GM19468 (cell line): ENCODE data around the gene CTNNBL1.

Source experiments
- ATAC-seq: cut with Tn5 transposase; IDR thresholded peaks from one replicate; pipeline ENCODE4 v1.9.1; 2021; ENCODE audit warnings: mild to moderate bottlenecking, moderate library complexity, moderate number of reproducible peaks; ENCODE audit not compliant: unreplicated experiment; ENCODE audit errors: extremely low read depth

The CTNNBL1 gene

DNA sequence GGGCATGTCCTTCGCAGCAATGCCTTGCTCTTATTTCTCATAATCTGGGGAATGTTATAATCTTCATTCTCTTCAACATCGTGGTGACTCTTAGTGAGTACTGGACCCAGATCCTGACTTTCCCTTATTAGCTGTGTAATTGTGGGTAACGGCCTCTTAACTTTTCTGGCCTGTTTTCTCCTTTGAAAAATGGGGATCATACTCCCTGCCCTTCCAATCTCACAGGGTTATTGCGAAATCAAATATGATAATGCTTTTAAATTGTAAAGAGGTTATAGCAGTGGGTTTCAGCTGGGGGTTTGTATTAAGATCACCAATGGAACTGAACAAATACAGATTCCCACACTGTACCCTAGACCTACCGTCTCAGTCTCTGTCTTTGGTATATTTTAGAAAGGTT is 77.1 kb downstream of the CTNNBL1 start:
- ATAC-seq = no peak

DNA sequence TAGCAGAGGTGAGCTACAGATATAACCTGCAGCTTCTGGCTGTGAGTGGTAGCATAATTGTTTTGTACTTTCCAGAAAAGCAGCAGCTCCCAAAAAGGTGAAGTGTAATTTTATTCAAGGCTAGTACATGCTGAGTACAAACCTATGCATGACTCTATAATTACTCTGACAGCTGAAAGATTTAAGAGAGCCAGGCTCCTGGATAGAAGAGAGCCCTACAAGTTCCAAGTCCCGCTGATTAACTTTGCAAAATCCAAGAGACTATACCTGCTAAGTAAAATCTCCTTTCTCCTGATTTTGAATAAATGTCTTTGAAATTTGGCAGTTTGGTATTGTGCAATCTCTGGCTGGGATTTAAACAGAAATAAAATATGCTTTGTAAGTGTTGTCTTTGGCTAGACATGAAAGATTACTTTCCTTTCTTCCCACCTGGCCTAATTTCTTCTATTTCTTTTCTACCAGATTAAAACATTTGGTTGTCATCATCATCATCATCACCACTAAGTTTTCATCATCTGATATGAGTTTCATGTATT is 79.5 kb downstream of the CTNNBL1 start:
- no peak for ATAC-seq

DNA sequence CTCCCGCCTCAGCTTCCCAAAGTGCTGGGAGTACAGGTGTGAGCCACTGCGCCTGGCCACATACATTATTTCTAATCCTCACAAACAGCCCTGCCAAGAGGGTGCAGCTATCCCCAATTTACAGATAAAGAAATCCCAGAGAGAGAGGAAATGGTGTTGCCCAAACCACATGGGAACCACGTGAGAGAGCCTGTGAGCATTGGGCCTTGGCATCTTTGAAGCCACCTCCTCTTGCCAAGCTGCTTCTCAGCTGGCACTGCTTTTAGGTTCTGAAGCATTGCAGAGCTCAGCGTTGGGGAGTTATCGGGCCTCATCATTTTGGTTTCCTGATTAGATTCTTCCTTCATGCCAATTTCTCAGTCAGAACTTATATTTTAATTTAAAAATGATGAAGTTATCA is 80.3 kb downstream of the CTNNBL1 start:
- no peak for ATAC-seq

DNA sequence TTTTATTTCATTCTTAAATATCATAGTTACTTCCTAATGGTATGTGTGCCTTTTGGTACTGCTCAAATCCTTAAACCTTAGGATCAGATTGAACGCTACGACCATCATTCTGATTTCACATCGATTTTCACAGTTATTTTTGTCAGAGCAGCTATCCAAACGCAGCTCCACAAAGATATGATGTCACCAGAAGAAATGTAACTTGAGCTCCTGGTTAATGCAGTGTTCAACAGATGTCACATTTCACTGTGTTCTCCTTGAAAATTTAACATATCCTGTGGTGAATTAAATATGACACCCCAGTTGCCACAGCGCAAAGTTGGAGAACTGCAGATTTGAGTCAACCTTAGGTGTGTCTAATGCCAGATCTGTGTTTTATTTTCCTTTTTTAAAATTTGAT is 81.4 kb downstream of the CTNNBL1 start:
- ATAC-seq = no peak

DNA sequence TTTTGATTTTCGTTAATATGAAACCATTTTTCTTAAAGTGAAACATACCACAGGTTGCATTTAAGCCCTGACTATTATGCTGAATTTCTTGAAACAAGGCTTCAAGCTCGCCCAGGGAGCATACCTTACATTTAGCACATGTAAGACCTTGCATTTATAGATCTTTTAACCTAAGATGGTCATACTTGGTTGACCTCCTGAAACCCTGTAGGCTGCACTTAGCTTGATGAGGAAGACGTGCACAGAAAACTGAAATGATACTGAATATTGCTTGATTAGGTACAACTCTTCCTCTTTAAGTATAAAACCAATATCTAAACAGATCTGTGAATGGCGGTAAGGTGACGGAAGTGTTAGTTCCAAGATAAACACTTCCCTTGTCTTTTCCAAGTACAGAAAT is 82.2 kb downstream of the CTNNBL1 start:
- ATAC-seq = no peak

DNA sequence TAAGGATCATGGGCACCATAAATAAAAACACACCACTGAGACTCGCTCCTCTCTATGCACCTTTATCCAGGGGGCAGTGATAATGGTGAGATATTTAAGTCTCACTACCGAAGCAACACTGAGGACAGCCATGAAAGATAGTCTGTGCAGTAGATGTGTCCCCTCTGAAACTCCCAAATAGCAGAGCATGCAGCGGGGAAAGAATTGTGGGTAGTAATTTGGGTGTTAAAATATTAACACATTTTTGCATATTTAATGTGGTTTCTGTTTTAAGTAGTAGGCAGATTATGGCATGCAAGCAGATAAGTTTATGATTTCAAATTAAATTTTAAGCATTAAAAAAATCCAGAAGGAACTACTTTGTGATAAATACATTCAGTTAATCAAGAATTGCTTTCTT is 82.7 kb downstream of the CTNNBL1 start:
- no peak for ATAC-seq

DNA sequence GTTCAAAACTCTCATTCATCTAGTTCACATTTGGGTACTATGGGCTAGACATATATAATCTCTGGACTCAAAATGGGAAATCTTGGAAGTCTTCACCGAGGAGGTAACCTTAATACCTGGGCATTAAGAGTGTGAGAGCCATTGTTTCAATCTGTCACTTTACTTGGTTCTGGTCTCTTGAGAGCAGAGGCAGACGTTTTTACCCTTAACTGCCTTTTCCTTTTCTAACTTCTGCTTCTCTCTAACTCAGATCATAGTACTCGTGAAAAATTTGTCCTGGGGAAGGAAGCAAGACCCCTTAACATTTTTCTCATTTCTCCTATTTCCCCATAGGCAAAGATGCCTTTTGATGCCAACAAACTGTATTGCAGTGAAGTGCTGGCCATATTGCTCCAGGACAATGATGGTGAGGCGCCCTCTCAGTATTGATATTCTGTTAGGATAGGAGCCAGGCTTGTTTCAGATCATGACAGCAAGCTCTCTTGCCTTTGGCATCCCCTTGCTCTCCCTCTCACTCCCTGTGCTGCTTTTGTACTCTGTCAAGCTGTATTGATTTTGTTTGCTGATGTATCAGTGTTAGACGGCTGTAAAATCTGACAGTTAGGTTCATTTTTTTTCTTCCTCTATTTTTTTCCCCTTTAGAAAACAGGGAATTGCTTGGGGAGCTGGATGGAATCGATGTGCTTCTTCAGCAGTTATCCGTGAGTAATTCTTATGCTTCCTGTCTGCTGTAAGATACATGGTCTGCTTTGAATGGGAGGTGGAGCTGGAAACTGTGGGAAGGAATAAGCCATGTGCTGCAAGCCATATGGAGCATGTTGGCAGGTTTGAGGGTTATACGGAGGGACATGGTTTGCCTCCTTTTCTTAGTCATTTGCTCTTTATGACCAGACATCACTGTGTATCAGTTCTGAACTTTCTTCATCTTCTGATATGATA is 83.5 kb downstream of the CTNNBL1 start:
- ATAC-seq = no peak

DNA sequence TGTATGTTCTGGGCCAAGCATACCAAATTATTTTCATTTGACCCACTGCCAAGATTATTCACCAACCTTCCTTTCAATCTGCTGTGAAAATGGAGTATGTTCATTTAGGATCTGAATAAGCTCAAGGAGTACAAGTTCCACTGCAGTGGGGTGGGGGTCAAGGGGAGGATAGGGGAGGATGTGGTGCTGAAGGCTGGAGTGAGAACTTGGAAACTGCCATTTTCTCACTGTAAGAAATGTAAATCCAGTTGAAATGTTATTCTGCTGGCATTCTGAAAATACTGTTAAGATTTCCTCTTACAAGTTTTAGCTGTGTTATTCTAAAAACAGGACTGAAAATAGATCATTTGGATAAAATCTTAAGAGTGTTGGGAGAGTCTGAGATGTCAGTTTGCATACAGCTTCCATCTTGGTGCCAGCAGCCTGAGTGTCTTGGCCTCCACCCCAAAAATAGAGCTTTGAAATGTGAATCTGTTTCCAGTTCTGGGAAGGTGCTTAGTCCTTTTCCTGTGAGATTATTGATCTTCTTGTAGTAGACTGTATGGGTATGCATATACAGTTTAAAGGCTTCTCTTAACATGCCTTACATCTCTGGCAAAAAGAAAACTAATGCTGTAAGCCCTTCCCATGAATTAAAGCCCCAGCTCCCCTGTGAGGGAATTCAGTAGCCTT is 84.3 kb downstream of the CTNNBL1 start:
- no peak for ATAC-seq

DNA sequence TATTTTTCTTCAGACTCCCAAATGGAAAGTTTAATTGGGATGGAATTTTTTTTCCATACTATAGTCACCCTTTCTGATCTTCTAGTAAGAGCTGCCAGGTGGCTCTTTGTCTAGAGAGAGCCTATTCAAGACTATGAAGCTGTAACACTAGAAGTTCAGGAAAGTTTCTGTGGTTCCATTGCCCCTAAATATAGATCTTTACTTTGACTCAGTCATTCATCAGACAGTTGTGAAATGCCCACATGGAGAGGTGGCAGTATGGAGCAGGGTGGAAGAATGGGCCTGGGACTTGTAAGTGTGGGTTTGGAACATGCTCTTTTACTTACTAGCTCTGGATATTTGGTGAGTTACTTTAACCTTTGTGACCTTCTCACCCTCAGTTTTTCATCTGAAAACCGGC is 87.8 kb downstream of the CTNNBL1 start:
- no peak for ATAC-seq

DNA sequence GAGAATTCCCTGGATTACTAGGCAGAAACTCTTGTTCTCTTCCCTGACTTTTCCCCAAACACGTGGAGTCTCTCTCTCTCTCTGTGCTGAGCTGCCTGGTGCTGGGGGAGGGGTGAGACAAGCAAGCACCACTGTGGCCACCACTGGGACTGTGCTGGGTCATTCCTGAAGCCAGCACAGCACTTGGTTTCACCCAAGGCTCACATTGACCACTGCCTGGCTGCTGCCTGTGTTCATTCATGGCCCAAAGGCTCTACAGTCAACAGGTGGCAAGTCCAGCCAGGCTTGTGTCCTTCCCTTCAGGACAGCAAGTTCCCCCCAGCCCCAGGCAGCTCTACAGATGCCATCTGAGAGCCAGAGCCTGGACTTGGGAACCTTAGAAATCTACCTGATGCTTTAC is 92.2 kb downstream of the CTNNBL1 start:
- no peak for ATAC-seq

DNA sequence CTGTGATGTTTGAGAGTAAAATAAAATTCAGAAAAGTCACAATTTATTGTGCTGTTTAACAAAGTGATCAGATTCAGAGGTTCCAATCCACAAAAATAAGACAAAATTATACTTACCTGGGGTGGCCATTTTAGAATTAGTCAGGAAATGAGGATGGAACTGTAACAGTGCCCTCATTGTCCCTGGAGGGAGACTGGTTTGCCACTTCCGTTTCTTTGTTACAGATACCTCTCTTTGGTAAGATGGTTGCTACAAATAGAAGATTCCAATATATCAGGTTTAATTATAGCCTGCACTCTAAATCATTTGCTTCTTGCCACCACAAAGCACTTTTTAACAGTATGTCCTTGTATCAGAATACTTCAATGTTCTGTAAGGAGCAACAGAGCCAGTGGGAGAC is 95.6 kb downstream of the CTNNBL1 start:
- ATAC-seq = no peak

DNA sequence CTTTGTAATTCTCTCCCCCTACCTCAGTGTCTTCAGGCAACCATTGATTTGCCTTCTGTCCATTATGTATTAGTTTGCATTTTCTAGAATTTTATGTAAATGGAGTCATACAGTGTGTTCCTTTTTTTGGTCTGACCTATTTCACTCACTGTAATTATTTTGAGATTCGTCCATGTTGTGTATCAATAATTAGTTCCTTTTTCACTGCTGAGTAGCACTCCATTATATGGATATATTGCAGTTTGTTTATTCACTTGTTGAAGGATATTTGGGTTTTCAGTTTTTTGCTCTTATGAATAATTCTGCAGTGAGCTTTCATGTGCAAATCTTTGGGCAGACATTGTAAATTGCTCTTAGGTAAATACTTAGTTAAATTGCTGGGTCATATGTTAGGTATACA is 97.1 kb downstream of the CTNNBL1 start:
- ATAC-seq = no peak

DNA sequence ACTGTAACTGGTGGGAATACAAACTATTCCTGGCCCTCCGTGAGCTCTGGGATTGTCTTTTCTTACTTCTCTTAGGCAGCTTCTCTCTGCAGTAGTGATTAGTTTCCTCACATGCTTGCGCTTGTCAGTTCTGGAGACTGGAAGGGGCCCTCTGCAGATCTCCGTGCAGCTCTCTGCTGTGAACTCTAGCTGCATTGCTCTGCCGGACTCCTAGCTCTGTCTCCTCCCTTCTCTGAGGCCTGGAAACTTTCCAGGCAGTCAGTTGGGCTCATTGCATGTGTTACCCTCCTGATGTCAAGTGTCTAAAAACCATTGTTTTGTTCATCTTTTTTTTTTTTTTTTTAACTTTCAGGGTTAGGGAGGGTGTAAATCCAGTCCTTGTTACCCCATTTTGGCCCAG is 102.3 kb downstream of the CTNNBL1 start:
- no peak for ATAC-seq

DNA sequence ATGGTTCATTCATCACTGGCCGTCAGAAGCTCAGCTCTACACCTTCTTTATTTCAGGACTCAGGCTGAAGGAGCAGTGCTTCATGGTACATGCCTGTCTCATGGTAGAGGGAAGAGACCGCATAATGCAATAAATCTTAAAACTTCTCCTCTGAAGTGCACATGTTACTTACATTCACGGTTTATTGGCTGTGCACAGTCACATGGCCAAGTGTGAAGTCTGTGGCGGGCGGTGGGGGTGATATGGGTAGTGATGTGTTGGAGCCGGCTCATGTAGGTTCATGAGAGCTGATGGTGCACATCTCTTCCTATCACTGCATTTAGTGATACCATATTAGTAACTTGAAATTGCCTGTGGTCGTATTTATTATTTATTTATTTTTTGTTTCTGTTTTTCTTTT is 102.9 kb downstream of the CTNNBL1 start:
- no peak for ATAC-seq

DNA sequence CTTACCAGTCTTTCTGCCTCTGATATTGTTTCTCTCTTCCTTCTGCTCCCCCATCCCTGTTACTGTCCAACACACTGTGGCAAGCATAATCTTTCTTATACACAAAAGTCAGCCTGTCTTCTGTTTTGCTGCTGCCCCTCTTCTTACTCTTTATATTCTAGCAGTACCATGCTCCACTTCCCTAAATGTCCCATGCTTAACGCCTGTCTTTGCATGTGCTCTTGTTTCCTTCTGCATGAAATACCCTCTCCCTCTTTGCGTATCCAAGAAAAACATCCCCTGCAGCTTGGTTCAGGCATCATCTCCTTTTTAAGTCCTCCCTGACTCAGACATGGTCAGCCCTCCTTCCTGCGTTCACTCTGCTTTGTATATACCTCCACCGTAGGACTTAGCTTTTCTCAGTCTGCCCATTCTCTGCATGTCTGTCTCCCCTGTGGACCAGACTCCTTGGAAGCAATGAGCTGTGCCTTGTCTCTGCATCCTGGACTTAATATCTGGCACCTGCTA is 103.9 kb downstream of the CTNNBL1 start:
- ATAC-seq = no peak

DNA sequence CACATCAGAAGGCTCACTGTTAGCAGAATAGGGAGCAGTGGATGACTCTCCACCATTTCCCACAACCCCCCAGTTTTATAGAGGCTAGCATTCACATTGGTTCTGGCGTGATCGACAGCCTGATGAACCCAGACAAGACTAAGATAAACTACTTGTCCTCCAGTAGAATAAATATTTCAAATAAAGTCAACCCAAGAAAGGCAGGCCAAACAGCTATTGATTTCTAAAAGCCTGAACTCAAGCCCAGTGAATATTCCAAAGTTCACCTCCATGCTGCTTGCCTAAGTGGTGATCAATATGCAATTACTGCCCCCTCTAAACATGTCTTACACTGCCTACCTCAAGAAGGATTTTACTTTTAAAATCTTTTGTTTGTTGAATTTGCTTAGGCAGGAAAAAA is 104.5 kb downstream of the CTNNBL1 start:
- ATAC-seq = no peak

DNA sequence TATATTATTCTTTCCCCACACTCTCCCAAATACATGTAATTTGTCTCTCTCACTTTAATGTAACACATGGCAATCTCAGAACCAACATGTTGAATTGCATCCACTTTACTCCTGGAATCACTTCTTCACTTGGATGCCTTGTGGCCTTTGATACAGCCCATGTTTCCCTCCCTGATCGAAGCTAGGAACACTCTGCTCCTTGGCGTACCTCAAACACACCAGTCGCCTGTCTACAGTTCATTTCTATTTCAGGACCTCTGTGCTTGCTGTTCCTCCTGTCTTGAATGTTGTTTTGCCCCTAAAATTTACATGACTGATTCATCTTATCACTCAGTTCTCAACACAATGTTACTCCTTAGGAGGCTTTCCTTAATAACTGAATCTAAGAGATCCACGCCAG is 106.8 kb downstream of the CTNNBL1 start:
- ATAC-seq = no peak

DNA sequence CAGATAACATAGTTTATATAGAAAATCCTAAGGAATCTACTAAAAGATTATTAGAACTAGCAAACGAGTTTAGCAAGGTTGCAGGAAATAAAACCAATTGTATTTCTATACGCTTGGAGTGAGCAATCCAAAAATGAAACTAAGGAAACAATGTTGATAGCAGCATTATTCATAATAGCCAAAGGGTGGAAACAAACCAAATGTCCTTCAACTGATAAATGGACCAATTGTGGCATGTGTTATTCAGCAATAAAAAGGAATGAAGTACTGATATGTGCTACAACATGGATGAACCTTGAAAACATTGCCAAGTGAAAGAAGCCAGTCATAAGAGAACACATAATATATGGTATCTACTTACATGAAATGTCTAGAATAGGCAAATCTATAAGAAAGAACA is 108.1 kb downstream of the CTNNBL1 start:
- no peak for ATAC-seq

DNA sequence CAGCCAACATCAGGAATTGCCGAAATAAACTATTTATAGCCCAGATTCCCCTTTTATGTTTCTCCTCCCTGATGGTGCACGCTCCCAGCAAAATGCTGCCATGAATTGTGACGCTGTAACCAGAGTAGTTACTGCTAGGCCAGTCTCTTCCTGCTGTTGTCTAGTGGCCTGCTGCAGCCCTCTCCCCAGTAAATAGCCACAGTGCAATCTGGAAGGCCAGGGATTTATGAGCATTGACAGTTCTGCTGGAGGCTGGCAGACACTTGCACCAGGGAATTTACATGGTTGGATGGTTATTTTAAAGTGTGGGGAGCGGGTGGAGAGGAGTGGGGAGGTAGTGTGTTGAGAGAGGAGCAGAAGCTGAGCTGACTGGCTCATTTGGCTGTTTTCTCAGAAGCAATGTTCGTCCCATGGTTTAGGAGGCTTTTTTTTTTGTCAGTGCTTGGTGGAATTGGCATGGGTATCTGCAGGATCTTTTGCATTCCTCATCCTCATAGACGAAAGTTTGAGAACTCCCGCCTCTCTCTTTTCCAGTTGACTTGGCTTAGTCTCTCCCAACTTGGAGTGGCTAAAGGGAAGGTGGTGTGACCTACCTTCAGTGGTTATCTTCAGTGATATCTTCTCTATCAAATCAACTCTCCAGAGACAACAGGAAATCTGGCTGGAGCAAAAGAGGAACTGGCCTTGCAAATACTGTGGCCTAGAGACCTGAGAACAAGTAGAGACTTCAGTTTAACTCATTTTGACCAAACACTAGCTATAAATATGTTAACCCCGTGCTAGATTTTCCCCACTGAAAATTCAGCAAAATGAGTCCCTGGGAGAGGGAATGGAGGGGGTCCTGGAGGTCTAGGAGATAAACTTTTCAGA is 109.8 kb downstream of the CTNNBL1 start:
- no peak for ATAC-seq
